GM18870 (cell line): ENCODE data around the gene MARCKSL1.
"Not testable (repeated sequence)": the region's sequence is repeated elsewhere in the genome, so short reads cannot be mapped to it uniquely, and the experiment has no call there.

Experiments
- ATAC-seq: cut with Tn5 transposase; IDR thresholded peaks from one replicate; pipeline ENCODE4 v1.9.1; 2021; ENCODE audit warnings: moderate library complexity; ENCODE audit not compliant: unreplicated experiment

The MARCKSL1 gene

DNA sequence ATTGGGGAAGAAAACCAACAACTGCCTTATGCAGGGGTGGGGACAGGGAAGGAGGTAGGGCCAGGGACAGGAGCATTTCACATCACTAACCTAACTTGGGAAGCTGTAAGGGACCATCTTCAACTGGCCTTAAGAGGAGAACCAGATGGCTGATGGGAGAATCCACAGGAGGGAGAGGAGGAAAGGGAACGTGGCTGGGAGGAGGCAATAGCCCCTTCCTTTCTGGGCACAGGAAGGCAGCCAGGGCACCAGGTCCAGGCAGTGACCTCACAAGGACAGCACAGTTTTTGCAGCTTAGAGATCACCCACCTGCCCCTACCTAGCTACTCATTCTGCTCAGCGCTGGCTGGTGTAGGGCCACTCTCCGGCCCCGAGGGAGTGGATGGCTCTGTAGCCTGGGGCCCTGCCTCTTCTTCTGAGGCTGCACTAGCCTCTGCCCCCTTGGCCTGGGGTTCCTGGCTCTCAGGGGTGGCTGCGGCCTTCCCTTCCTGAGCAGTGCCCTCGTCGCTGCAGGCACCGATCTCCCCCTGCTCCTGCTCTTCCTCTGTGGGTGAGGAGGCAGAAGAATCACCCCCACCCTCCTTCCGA is 1.7 kb downstream of the MARCKSL1 start:
- no peak for ATAC-seq

DNA sequence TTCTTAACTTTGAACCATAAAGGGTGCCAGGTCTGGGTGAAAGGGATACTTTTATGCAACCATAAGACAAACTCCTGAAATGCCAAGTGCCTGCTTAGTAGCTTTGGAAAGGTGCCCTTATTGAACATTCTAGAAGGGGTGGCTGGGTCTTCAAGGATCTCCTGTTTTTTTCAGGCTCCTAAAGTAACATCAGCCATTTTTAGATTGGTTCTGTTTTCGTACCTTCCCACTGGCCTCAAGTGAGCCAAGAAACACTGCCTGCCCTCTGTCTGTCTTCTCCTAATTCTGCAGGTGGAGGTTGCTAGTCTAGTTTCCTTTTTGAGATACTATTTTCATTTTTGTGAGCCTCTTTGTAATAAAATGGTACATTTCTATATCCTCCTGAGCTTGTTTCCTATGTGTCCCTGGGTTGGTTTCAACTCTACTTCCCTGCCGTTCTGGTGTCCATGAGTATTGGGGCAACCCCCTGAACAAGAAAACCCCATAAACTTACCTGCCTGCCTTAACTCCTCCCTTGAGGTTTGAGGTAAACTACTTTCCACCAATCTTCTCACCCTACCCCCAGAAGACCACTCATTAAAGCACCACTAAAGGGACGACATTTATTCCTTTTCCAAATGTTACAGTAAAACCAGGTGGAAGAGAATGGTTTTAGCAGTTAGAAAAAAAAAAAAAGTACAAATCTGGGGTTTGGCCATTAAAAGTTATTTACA is 2.6 kb downstream of the MARCKSL1 start:
- ATAC-seq, result no peak

DNA sequence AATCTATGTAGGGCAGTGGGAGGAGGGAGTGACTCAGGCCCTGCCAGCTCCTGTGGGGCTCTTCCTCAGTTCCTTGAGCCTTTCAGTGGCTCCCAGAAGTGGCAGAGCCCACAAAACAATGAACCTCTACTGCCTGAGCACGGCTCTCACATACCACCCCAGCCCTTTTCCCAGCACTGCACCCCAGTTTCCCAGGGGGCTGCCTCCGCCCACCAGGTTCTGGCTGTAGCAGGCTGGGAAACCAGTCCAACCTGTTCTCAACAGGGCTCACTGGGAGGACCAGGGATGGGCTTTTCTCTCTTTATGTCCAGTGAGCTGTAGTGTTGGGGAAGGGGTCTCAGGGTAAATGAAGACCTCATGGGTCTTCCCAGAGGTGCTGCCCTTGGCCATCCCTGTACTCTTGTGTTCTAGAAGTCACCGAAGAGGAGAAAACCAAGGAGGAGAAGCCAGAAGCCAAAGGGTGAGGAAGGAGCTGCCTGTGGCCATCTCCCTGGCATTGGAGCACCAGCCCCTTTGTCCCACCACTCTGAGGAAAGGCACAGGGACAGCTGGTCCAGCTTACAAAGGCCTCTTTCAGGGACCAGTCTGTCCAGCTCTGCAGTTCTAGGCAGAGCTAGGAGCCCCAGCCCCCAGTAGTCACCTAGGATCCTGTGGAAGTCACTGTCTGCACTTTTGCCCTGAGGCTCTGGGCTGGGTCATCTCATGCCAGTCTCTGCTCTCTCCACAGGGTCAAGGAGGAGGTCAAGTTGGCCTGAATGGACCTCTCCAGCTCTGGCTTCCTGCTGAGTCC is 3.5 kb downstream of the MARCKSL1 start:
- ATAC-seq, result no peak

- no peak for ATAC-seq
Observed at GRCh38 chr1:32331549-32331948, 4.5 kb downstream of the MARCKSL1 start.

GRCh38 chr1:32330558-32331151 is 5.4 kb downstream of the MARCKSL1 start:
- ATAC-seq, result no peak

- ATAC-seq, result no peak
Observed at GRCh38 chr1:32329931-32330466, 6.0 kb downstream of the MARCKSL1 start.

- no peak for ATAC-seq
Observed at GRCh38 chr1:32327204-32327603, 8.8 kb downstream of the MARCKSL1 start.

DNA sequence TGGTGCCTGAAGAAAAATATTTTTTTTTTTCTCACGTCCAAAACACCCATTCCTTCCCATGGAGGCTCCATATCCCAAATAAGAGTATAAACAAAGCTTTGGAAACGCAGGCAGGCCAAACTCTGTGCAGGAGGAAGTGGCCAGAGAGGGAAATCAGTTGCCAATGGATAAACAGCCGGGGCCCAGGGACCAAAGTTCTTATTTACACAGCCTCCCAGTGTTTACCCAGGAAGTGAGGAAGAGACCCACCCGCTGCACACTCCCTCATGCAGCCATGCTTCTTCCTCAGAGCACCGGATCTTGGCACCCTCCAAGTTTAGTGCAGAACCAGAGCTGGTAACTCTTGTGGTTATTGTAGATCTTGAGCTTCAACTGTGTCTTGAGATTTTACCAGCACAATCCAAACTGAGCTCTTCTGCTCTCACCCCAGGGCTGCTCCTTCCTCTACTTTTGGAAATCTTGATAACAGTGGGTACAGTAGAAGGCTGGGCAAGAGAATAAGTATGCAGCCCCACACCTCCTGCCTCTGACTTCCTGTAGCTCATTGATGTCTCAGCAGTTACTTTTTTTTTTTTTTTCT is 14.2 kb downstream of the MARCKSL1 start:
- no peak for ATAC-seq

GRCh38 chr1:32318127-32318869 is 17.7 kb downstream of the MARCKSL1 start:
- ATAC-seq, result no peak

GRCh38 chr1:32316903-32317277 is 19.1 kb downstream of the MARCKSL1 start:
- no peak for ATAC-seq

DNA sequence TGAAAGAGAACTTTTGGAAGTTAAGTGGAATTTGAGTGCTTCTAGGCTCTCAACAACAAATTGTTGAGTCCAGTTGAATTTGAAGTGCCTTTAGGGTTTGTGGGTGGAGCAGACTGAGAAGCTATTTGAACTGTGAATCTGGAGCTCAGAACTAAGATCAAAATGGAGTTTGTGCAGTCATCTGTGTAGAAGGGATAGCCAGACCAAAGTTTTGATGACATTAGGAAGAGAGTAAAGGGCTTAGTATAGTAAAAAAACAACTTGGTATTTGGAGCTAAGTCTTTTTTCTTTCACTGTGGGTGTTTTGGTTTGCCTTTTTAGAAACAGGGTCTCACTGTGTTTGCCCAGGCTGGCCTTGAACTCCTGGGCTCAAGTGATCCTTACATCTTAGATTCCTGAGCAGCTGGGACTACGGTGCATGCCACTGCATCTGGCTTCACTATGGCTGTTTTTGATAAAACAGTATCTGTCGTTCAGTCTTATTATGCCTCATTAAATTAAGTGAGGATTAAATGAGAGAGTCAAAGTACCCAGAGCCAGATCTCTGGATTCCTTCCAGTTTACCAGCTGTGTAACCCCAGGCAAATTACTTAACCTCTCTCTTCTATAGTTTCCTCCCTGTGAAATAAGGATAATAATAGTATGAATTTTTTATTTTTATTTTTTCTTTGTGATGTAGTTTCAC is 24.2 kb downstream of the MARCKSL1 start:
- ATAC-seq, result no peak

GRCh38 chr1:32309960-32310359 is 26.1 kb downstream of the MARCKSL1 start:
- no peak for ATAC-seq

GRCh38 chr1:32307324-32307723 is 28.7 kb downstream of the MARCKSL1 start:
- ATAC-seq, result no peak

- ATAC-seq, result no peak
Observed at GRCh38 chr1:32305310-32305709, 30.7 kb downstream of the MARCKSL1 start.

DNA sequence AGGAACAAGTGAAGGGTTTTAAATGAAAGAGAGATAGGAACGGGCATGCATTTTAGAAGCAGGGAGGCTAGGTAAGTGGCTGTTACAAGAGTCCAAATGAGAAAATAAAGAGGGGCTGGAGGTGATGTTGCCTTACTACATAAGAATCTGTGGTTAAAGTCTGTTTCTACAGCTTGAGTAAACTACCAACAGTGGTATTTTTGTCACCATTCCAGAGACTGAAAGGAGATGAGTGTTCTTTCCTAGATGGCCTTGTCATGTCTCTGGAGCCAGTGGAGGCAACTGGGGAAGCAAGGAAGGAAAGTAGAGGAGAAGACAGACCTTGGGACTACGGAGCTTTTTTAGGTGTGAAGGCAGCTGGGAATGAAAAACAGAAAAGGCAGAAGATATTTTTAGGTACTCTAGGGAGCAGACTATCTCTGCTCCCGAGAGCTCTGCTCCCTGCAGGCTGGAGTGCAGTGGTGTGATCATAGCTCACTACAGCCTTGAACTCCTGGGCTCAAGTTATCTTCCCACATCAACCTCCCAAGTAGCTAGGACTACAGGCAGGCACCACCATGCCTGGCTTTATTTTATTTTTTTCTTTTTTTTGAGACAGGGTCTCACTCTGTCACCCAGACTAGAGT is 31.9 kb downstream of the MARCKSL1 start:
- no peak for ATAC-seq

DNA sequence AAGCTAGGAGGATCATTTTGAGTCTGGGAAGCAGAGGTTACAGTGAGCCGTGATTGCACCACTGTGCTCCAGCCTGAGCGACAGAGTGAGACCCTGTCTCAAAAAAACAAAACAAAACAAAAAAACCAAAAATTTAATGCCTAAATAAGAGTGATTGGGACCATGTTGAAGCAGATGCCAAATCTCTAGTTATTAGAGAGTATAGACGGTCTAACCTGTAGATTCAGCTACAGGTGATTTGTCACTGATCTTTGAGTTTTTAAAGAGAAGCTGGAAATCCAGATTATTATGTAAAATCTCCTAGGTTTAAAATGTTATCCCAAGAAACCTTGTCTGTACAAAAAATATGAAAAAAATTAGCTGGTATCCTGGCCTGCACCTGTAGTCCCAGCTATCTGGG is 32.7 kb downstream of the MARCKSL1 start:
- no peak for ATAC-seq

GRCh38 chr1:32299327-32299726 is 36.7 kb downstream of the MARCKSL1 start:
- ATAC-seq, result no peak

DNA sequence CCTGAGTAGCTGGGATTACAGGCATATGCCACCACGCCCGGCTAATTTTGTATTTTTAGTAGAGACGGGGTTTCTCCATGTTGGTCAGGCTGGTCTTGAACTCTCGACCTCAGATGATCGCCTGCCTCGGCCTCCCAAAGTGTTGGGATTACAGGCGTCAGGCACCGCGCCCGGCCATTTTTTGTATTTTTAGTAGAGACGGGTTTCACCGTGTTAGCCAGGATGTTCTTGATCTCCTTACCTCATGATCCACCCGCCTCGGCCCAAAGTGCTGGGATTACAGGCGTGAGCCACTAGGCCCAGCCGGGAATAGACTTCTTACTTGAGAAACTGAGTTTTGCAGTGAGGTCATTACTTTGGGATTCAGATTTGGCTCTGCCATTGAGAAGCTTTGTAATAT is 37.8 kb downstream of the MARCKSL1 start:
- not testable (repeated sequence) for ATAC-seq
